ENCODE results near the gene ATP2B2.

Gene ATP2B2

GRCh38 chr3:10331320-10331719 is 174.1 kb downstream of the ATP2B2 start:
- Histone ChIP-seq H3K4me3 (ENCODE audit: extremely low read depth, insufficient read depth, low read length, poor library complexity, severe bottlenecking) (no peak overlapping the region), H3K27ac (ENCODE audit: low read depth, low read length, severe bottlenecking) (no peak overlapping the region), H3K36me3 (ENCODE audit: control insufficient read depth, insufficient read depth, low read length) (no peaks in the 10 kb centered on the region), H3K9me3 (ENCODE audit: control insufficient read depth, low read length) (no peaks in the 10 kb centered on the region), H3K4me1 (ENCODE audit: control insufficient read depth, insufficient read depth, low read length, poor library complexity, severe bottlenecking) (no peaks in the 10 kb centered on the region)
- 79 to 94% methylated on average over 4 to 8 of the region's 8 CpGs for WGBS, 2 experiments (ENCODE audit: insufficient coverage in 2 of 2)

GRCh38 chr3:10330319-10330718 is 175.1 kb downstream of the ATP2B2 start:
- Histone ChIP-seq H3K4me1 (ENCODE audit: control insufficient read depth, insufficient read depth, low read length, poor library complexity, severe bottlenecking) (no peaks in the 10 kb centered on the region), H3K36me3 (ENCODE audit: control insufficient read depth, insufficient read depth, low read length) (no peaks in the 10 kb centered on the region), H3K27ac (ENCODE audit: low read depth, low read length, severe bottlenecking) (no peak overlapping the region), H3K9me3 (ENCODE audit: control insufficient read depth, low read length) (no peaks in the 10 kb centered on the region), H3K4me3 (ENCODE audit: extremely low read depth, insufficient read depth, low read length, poor library complexity, severe bottlenecking) (no peak overlapping the region)
- 77 to 80% methylated on average over 12 of the region's 12 CpGs for WGBS, 2 experiments (ENCODE audit: insufficient coverage in 2 of 2)

- no peaks in the 10 kb centered on the region for H3K4me1 ChIP-seq (ENCODE audit: control insufficient read depth, insufficient read depth, low read length, poor library complexity, severe bottlenecking)
- WGBS, 2 experiments (ENCODE audit: insufficient coverage in 2 of 2): 89 to 94% methylated on average over 9 to 12 of the region's 14 CpGs
- no peaks in the 10 kb centered on the region for H3K9me3 ChIP-seq (ENCODE audit: control insufficient read depth, low read length)
- no peaks in the 10 kb centered on the region for H3K36me3 ChIP-seq (ENCODE audit: control insufficient read depth, insufficient read depth, low read length)
- no peak overlapping the region for H3K27ac ChIP-seq (ENCODE audit: low read depth, low read length, severe bottlenecking)
- H3K4me3 ChIP-seq (ENCODE audit: extremely low read depth, insufficient read depth, low read length, poor library complexity, severe bottlenecking): no peak overlapping the region
Observed at GRCh38 chr3:10329495-10330015, 175.8 kb downstream of the ATP2B2 start.

GRCh38 chr3:10328460-10329071 is 176.8 kb downstream of the ATP2B2 start:
- WGBS, 2 experiments (ENCODE audit: insufficient coverage in 2 of 2): 67 to 81% methylated on average over 27 to 28 of the region's 31 CpGs

GRCh38 chr3:10327592-10327991 is 177.8 kb downstream of the ATP2B2 start:
- Histone ChIP-seq H3K4me1 (ENCODE audit: control insufficient read depth, insufficient read depth, low read length, poor library complexity, severe bottlenecking) (no peaks in the 10 kb centered on the region), H3K9me3 (ENCODE audit: control insufficient read depth, low read length) (no peaks in the 10 kb centered on the region), H3K36me3 (ENCODE audit: control insufficient read depth, insufficient read depth, low read length) (no peaks in the 10 kb centered on the region), H3K4me3 (ENCODE audit: extremely low read depth, insufficient read depth, low read length, poor library complexity, severe bottlenecking) (no peak overlapping the region), H3K27ac (ENCODE audit: low read depth, low read length, severe bottlenecking) (no peak overlapping the region)
- 80 to 88% methylated on average over 9 of the region's 10 CpGs for WGBS, 2 experiments (ENCODE audit: insufficient coverage in 2 of 2)

More at GRCh38 chr3:10328460-10329071, 176.8 kb downstream of the ATP2B2 start:
- no peaks in the 10 kb centered on the region for H3K9me3 ChIP-seq (ENCODE audit: control insufficient read depth, low read length)
- H3K36me3 ChIP-seq (ENCODE audit: control insufficient read depth, insufficient read depth, low read length): no peaks in the 10 kb centered on the region
- no peaks in the 10 kb centered on the region for H3K4me1 ChIP-seq (ENCODE audit: control insufficient read depth, insufficient read depth, low read length, poor library complexity, severe bottlenecking)
- no peak overlapping the region for H3K4me3 ChIP-seq (ENCODE audit: extremely low read depth, insufficient read depth, low read length, poor library complexity, severe bottlenecking)
- no peak overlapping the region for H3K27ac ChIP-seq (ENCODE audit: low read depth, low read length, severe bottlenecking)

GRCh38 chr3:10322352-10322710 is 183.1 kb downstream of the ATP2B2 start:
- Histone ChIP-seq H3K27ac (ENCODE audit: low read depth, low read length, severe bottlenecking) (no peak overlapping the region), H3K4me3 (ENCODE audit: extremely low read depth, insufficient read depth, low read length, poor library complexity, severe bottlenecking) (no peak overlapping the region), H3K9me3 (ENCODE audit: control insufficient read depth, low read length) (no peaks in the 10 kb centered on the region), H3K4me1 (ENCODE audit: control insufficient read depth, insufficient read depth, low read length, poor library complexity, severe bottlenecking) (no peaks in the 10 kb centered on the region), H3K36me3 (ENCODE audit: control insufficient read depth, insufficient read depth, low read length) (peaks cover 23% of the 10 kb centered on the region)
- 100% methylated on average over 1 of the region's 1 CpG; no CpG with 5 or more reads in 1 of the 2 experiments for WGBS, 2 experiments (ENCODE audit: insufficient coverage in 2 of 2)

- WGBS, 2 experiments (ENCODE audit: insufficient coverage in 2 of 2): 90 to 100% methylated on average over 2 to 4 of the region's 8 CpGs
- H3K9me3 ChIP-seq (ENCODE audit: control insufficient read depth, low read length): no peaks in the 10 kb centered on the region
- H3K4me1 ChIP-seq (ENCODE audit: control insufficient read depth, insufficient read depth, low read length, poor library complexity, severe bottlenecking): no peaks in the 10 kb centered on the region
- no peak overlapping the region for H3K4me3 ChIP-seq (ENCODE audit: extremely low read depth, insufficient read depth, low read length, poor library complexity, severe bottlenecking)
- peaks cover 28% of the 10 kb centered on the region for H3K36me3 ChIP-seq (ENCODE audit: control insufficient read depth, insufficient read depth, low read length)
- H3K27ac ChIP-seq (ENCODE audit: low read depth, low read length, severe bottlenecking): no peak overlapping the region
Observed at GRCh38 chr3:10321630-10322351, 183.6 kb downstream of the ATP2B2 start.

GRCh38 chr3:10320320-10320677 is 185.1 kb downstream of the ATP2B2 start:
- Histone ChIP-seq H3K36me3 (ENCODE audit: control insufficient read depth, insufficient read depth, low read length) (peaks cover 38% of the 10 kb centered on the region), H3K4me3 (ENCODE audit: extremely low read depth, insufficient read depth, low read length, poor library complexity, severe bottlenecking) (peak overlapping the region; percentile 81), H3K4me1 (ENCODE audit: control insufficient read depth, insufficient read depth, low read length, poor library complexity, severe bottlenecking) (no peaks in the 10 kb centered on the region), H3K9me3 (ENCODE audit: control insufficient read depth, low read length) (no peaks in the 10 kb centered on the region), H3K27ac (ENCODE audit: low read depth, low read length, severe bottlenecking) (peak overlapping the region; percentile 89)
- WGBS, 2 experiments (ENCODE audit: insufficient coverage in 2 of 2): 0 to 1% methylated on average over 7 of the region's 9 CpGs

GRCh38 chr3:10319804-10320203 is 185.6 kb downstream of the ATP2B2 start:
- peaks cover 42% of the 10 kb centered on the region for H3K36me3 ChIP-seq (ENCODE audit: control insufficient read depth, insufficient read depth, low read length)
- peak overlapping the region; percentile 81 for H3K4me3 ChIP-seq (ENCODE audit: extremely low read depth, insufficient read depth, low read length, poor library complexity, severe bottlenecking)
- no peaks in the 10 kb centered on the region for H3K9me3 ChIP-seq (ENCODE audit: control insufficient read depth, low read length)
- 29% methylated on average over 1 of the region's 3 CpGs; no CpG with 5 or more reads in 1 of the 2 experiments for WGBS, 2 experiments (ENCODE audit: insufficient coverage in 2 of 2)
- H3K4me1 ChIP-seq (ENCODE audit: control insufficient read depth, insufficient read depth, low read length, poor library complexity, severe bottlenecking): no peaks in the 10 kb centered on the region
- H3K27ac ChIP-seq (ENCODE audit: low read depth, low read length, severe bottlenecking): peak overlapping the region; percentile 89

- peak overlapping the region; percentile 81 for H3K4me3 ChIP-seq (ENCODE audit: extremely low read depth, insufficient read depth, low read length, poor library complexity, severe bottlenecking)
Observed at GRCh38 chr3:10319251-10319650, 186.1 kb downstream of the ATP2B2 start.

GRCh38 chr3:10317961-10318350 is 187.4 kb downstream of the ATP2B2 start:
- H3K4me3 ChIP-seq (ENCODE audit: extremely low read depth, insufficient read depth, low read length, poor library complexity, severe bottlenecking): no peak overlapping the region
- no peak overlapping the region for H3K27ac ChIP-seq (ENCODE audit: low read depth, low read length, severe bottlenecking)
- H3K9me3 ChIP-seq (ENCODE audit: control insufficient read depth, low read length): no peaks in the 10 kb centered on the region
- H3K4me1 ChIP-seq (ENCODE audit: control insufficient read depth, insufficient read depth, low read length, poor library complexity, severe bottlenecking): no peaks in the 10 kb centered on the region
- 97 to 100% methylated on average over 3 of the region's 3 CpGs for WGBS, 2 experiments (ENCODE audit: insufficient coverage in 2 of 2)
- peaks cover 60% of the 10 kb centered on the region for H3K36me3 ChIP-seq (ENCODE audit: control insufficient read depth, insufficient read depth, low read length)

More at GRCh38 chr3:10319251-10319650, 186.1 kb downstream of the ATP2B2 start:
- H3K36me3 ChIP-seq (ENCODE audit: control insufficient read depth, insufficient read depth, low read length): peaks cover 47% of the 10 kb centered on the region
- no peaks in the 10 kb centered on the region for H3K4me1 ChIP-seq (ENCODE audit: control insufficient read depth, insufficient read depth, low read length, poor library complexity, severe bottlenecking)
- WGBS, 2 experiments (ENCODE audit: insufficient coverage in 2 of 2): 82 to 91% methylated on average over 4 to 6 of the region's 6 CpGs
- no peak overlapping the region for H3K27ac ChIP-seq (ENCODE audit: low read depth, low read length, severe bottlenecking)
- H3K9me3 ChIP-seq (ENCODE audit: control insufficient read depth, low read length): no peaks in the 10 kb centered on the region
